Measurements from ENCODE around the gene CALCR.
"Not testable (repeated sequence)": the region's sequence is repeated elsewhere in the genome, so short reads cannot be mapped to it uniquely, and the experiment has no call there.

The CALCR gene

DNA sequence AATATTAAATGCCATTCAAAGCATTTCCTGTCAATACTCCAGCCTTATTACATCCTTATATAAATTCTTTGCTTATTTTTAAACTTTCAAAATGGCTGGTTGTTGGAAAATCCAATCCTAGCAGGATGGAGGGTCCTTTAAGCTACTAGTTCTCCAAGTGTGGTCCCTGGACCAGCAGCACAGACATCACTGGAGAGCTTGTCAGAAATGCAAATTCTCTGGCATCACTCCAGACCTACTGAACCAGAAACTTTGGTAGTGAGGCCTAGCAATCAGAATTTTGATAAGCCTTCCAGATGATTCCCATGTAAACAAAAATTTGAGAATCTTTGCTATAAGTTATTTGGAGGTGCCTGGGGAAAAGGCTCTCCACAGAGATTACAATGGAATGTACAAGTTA lies 43.8 kb downstream of the CALCR start:
- no peaks in the 10 kb centered on the region for H3K36me3 ChIP-seq
- H3K9me3 ChIP-seq (replicated peaks in 1 of 11): no peaks in the 10 kb centered on the region
- H3K4me2 ChIP-seq: no peak overlapping the region
- no peaks in the 10 kb centered on the region for H3K27me3 ChIP-seq
- no peaks in the 10 kb centered on the region for H4K20me1 ChIP-seq
- no peak overlapping the region for H3K9ac ChIP-seq
- TF ChIP-seq Cebpa-rat (IDR thresholded peaks at IDR 0.05): no peak
- H3K4me3 ChIP-seq: no peak overlapping the region
- no peak overlapping the region for H3K27ac ChIP-seq
- no peaks in the 10 kb centered on the region for H3K4me1 ChIP-seq

DNA sequence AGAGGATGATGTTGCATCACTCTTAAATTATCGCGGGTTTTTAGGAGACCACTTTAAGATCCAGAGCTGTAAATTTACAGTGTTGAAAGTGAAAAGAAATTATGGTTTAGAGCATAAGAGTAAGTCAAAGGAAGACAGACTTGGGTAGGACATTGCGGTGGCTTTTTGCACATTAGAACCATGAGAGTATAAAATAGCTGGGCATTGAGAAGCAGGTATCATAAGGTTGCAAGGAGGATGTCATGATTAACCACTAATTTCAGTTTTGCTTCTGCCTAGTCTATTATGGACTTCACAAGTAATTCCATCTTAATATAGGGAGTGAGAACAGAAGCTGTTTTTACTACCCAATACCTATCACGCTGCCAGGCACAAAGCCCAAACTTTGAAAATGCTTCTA lies 57.7 kb downstream of the CALCR start:
- Histone ChIP-seq H3K9ac (no peak overlapping the region), H4K20me1 (no peaks in the 10 kb centered on the region), H3K4me2 (no peak overlapping the region), H3K4me3 (no peak overlapping the region), H3K4me1 (no peaks in the 10 kb centered on the region), H3K9me3 (replicated peaks in 1 of 11) (no peaks in the 10 kb centered on the region), H3K27ac (no peak overlapping the region), H3K36me3 (no peaks in the 10 kb centered on the region), H3K27me3 (no peaks in the 10 kb centered on the region)
- no peak for TF ChIP-seq Cebpa-rat (IDR thresholded peaks at IDR 0.05)

DNA sequence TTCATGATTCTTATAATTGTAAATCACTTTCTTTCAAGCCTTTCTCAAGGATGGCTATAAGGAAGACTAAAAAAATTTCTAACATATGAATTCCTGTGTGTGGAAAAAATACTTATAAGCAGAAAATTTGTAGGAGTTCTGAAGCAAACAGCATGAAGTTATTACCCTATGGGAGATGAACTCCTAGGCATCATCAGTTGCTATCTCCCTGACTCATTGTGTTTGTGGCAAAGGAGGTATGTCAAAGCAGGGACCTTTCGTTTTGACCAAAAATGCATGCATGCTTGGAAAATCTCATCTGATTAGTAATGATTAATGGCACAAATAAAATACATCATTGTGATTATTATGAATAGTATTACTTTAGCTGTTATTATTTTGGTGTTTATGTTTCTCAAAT lies 59.4 kb downstream of the CALCR start:
- Histone ChIP-seq H3K36me3 (no peaks in the 10 kb centered on the region), H3K27ac (no peak overlapping the region), H4K20me1 (no peaks in the 10 kb centered on the region; a peak in 1 of 22 replicates), H3K4me1 (no peaks in the 10 kb centered on the region), H3K9me3 (replicated peaks in 1 of 11) (no peaks in the 10 kb centered on the region), H3K4me3 (no peak overlapping the region), H3K27me3 (no peaks in the 10 kb centered on the region), H3K9ac (no peak overlapping the region), H3K4me2 (no peak overlapping the region)
- no peak for TF ChIP-seq Cebpa-rat (IDR thresholded peaks at IDR 0.05)

DNA sequence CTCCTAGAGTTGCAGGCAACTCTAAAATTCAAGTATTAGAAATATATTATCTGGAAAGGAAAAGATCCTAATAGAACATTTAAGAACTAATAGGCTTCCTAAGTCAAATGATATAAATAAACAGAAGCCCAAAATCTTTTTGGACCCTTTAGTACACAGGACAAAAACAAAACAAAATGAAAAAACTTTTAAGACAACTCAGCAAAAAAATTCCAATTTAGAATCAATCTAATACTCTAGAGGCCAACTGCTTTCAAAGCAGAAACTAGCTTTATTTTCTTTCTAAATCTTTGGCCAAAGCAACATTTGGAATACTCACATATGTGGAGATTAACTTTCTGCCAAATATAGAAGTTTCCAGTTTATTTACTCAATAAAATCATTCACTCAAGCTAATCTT lies 65.2 kb downstream of the CALCR start:
- Histone ChIP-seq H4K20me1 (no peaks in the 10 kb centered on the region; a peak in 1 of 22 replicates), H3K4me1 (no peaks in the 10 kb centered on the region), H3K9me3 (replicated peaks in 1 of 11) (no peaks in the 10 kb centered on the region), H3K27me3 (no peaks in the 10 kb centered on the region), H3K4me3 (no peak overlapping the region), H3K27ac (no peak overlapping the region), H3K4me2 (no peak overlapping the region), H3K9ac (no peak overlapping the region), H3K36me3 (no peaks in the 10 kb centered on the region)
- no peak for TF ChIP-seq Cebpa-rat (IDR thresholded peaks at IDR 0.05)

DNA sequence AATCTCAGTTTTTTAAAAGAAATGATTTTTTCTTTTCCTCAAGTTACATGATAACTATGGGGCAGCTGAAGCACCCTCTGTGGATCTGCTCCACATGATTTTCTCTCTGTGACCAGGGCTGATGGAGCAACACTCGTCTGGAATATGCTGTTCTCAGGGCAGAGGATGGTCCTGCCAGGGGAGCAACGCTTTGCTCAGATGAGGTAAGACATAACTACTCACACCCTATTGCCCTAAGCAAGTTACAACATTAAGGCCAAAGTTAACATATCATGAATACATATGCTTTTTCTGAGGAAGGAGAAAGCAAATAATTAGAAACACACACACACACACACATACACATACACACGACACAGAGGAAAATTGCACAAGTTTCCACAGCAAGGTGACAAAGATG lies 71.4 kb downstream of the CALCR start:
- no peak for TF ChIP-seq Cebpa-rat (IDR thresholded peaks at IDR 0.05)
- Histone ChIP-seq H3K27ac (no peak overlapping the region), H3K9ac (no peak overlapping the region), H3K4me3 (no peak overlapping the region), H4K20me1 (no peaks in the 10 kb centered on the region), H3K4me2 (peak overlapping the region in 2 of 11 experiments; percentile 21 to 26; a peak in 2 of 22 replicates), H3K36me3 (no peaks in the 10 kb centered on the region), H3K4me1 (peaks cover 0 to 6% (median 0%) of the 10 kb centered on the region in 10 experiments; a peak in 1 of 20 replicates), H3K27me3 (no peaks in the 10 kb centered on the region), H3K9me3 (replicated peaks in 1 of 11) (no peaks in the 10 kb centered on the region)

DNA sequence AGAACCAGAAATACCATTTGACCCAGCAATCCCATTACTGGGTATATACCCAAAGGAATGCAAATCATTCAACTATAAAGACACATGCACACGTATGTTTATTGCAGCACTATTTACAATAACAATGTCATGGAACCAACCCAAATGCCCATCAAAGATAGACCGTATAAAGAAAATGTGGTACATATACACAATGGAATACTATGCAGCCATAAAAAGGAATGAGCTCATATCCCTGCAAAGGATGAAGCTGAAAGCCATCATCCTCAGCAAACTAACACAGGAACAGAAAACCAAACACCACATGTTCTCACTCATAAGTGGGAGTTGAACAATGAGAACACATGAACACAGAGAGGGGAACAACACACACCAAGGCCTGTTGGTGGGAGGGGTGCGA lies 82.7 kb downstream of the CALCR start:
- H3K27me3 ChIP-seq; H3K9me3 ChIP-seq (replicated peaks in 1 of 11); H3K4me2 ChIP-seq; H4K20me1 ChIP-seq; H3K36me3 ChIP-seq; H3K4me3 ChIP-seq; H3K4me1 ChIP-seq; H3K9ac ChIP-seq; H3K27ac ChIP-seq: not testable (repeated sequence)

DNA sequence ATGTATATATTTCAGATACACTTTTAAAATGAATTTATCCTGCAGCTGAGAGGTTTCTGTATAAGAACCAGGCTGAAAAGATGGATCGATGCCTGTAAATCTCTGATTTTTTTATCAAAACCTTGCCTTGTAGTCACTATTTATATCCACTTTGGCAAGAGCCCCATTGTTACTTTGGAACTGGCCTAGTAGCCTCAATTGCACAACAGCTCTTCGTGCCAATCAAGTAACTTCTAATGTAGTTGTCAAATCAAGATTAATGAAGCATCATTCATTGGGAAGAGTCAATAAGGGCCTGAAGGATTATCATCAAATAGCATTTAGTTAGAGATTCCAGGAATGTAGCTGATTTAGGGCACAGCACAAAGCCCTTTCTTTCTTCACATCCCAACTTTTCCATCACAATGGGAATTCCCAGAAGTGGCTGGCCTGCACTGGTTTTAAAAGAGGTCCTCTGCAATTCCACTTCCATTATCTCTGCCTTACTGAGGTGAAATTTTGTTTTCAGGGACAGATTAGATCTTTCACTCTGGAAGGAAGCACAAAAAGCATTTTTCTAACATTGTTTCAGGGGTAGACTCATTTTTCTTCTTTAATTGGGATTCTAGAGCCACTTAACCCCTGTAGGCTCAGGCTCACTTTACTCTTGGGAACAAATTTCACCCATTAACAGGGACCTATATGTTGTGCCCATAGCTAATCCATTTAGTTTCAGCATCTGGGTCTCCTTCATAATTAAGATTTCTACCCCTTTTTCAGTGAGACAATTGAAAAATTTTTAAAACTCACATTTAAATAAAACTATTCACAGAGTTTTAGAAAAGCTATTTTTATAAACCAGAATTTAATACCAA lies 97.8 kb downstream of the CALCR start:
- no peaks in the 10 kb centered on the region for H4K20me1 ChIP-seq
- no peak overlapping the region for H3K4me3 ChIP-seq
- H3K9ac ChIP-seq: no peak overlapping the region
- H3K4me2 ChIP-seq: no peak overlapping the region
- H3K27ac ChIP-seq: no peak overlapping the region
- no peaks in the 10 kb centered on the region for H3K9me3 ChIP-seq (replicated peaks in 1 of 11)
- TF ChIP-seq Cebpa-rat (IDR thresholded peaks at IDR 0.05): no peak
- no peaks in the 10 kb centered on the region for H3K36me3 ChIP-seq
- H3K27me3 ChIP-seq: no peaks in the 10 kb centered on the region
- no peaks in the 10 kb centered on the region for H3K4me1 ChIP-seq

DNA sequence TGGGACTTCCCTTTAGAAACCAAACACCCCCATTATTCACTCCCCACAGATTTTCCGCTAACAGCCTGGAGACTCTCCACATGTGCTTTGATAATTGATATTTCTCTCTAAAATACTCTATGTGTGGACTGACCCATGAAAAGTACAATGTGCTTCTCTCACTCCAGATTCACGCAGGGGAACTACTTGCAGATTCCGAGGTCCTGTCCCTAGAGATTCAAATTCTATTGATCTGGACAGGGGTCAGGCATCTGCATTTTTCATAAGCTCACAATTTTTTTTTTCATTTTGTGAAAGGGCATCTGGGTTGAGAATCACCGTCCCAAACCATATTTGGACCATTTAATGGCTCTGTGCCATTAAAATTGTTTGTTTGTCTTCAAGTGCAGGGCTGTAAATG lies 98.7 kb downstream of the CALCR start:
- Histone ChIP-seq H4K20me1 (no peaks in the 10 kb centered on the region), H3K9me3 (replicated peaks in 1 of 11) (no peaks in the 10 kb centered on the region), H3K27ac (no peak overlapping the region), H3K4me3 (no peak overlapping the region), H3K27me3 (no peaks in the 10 kb centered on the region), H3K4me1 (no peaks in the 10 kb centered on the region), H3K4me2 (no peak overlapping the region), H3K9ac (no peak overlapping the region), H3K36me3 (no peaks in the 10 kb centered on the region)
- no peak for TF ChIP-seq Cebpa-rat (IDR thresholded peaks at IDR 0.05)

DNA sequence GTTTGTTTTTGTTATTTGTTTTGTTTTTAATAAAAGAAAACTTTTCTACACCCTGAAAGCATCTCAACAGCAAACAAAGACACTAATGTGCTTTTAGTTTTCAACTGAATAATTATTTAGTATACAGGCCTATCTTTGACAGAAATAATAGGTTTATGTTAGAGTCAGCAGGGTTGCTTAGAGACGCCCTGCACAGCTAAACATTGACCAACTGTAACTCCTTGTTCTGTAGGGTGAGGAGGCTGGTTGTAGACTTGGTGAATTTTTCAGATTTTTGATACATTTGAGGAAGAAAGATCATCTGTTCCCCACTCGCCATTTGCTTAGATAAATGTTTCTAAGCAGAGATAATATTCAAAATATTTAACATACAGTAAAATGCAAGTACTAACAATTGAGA lies 103.1 kb downstream of the CALCR start:
- no peaks in the 10 kb centered on the region for H3K4me1 ChIP-seq
- H3K27ac ChIP-seq: no peak overlapping the region
- no peak overlapping the region for H3K4me3 ChIP-seq
- H3K4me2 ChIP-seq: no peak overlapping the region
- no peaks in the 10 kb centered on the region for H4K20me1 ChIP-seq
- no peaks in the 10 kb centered on the region for H3K27me3 ChIP-seq
- no peaks in the 10 kb centered on the region for H3K9me3 ChIP-seq (replicated peaks in 1 of 11)
- TF ChIP-seq Cebpa-rat (IDR thresholded peaks at IDR 0.05): no peak
- H3K9ac ChIP-seq: no peak overlapping the region
- no peaks in the 10 kb centered on the region for H3K36me3 ChIP-seq

DNA sequence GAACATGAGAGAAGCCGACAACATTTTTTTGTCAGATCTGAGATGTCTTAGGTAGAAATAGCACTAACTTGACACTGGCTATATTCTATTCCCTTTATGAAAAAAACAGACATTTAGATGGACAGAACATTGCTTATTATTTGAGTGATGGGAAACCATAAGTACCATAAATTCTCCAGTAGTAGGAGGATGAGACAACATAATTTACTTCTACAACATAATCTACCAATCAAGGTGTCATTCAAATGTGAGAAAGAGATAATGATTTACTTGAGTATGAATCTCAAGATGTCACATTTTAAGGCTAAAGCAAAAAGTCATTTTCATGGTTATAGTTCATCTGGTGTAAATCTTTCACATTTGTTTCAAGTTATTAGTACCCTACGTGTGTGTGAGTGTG lies 110.8 kb downstream of the CALCR start:
- Histone ChIP-seq H3K27ac (no peak overlapping the region), H3K9me3 (replicated peaks in 1 of 11) (no peaks in the 10 kb centered on the region), H3K27me3 (no peaks in the 10 kb centered on the region), H4K20me1 (no peaks in the 10 kb centered on the region), H3K4me2 (no peak overlapping the region), H3K4me1 (no peaks in the 10 kb centered on the region), H3K36me3 (no peaks in the 10 kb centered on the region), H3K4me3 (no peak overlapping the region), H3K9ac (no peak overlapping the region)
- no peak for TF ChIP-seq Cebpa-rat (IDR thresholded peaks at IDR 0.05)

All from BLaER1 treated with 17β-estradiol and CSF1 and Interleukin-3, amounts not matched to agents 10 nM and 100 nM (cell line).